Activated effector memory CD4-positive, alpha-beta T cell treated with Interleukin-2 at 50 U/mL for 16 hours (primary cell): ENCODE results near the gene AEN.
"Not testable (repeated sequence)": the region's sequence is repeated elsewhere in the genome, so short reads cannot be mapped to it uniquely, and the experiment has no call there.

Experiments used
- DNase-seq: peaks from one replicate; pipeline ENCODE4 v3.0.0-alpha.2; 2020

Gene AEN

GRCh38 chr15:88615303-88616107 is 5.6 kb upstream of the AEN start:
- no peak for DNase-seq

GRCh38 chr15:88616240-88616639 is 4.9 kb upstream of the AEN start:
- DNase-seq = no peak

- no peak for DNase-seq
These were observed 4.0 kb upstream of the AEN start for GRCh38 chr15:88617031-88617722.

DNA sequence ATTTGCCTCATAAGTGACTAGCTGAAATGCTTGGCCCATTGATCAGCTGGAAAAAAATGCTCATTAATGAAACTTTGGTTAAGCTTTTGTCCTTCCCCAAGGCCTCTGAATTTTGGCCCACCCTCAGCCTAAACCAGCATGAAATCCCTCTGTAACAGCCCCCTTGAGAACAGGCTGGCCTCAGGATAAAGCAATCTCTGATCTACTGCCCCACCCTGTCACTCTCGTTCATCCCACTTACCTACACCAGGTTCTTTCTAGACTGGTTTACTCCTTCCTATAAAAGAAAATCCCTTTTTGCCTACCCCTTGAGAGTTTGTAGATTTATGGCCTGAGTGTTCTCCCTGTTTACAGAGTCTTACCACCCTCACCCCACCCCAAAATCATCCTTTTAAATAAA is 3.4 kb upstream of the AEN start:
- no peak for DNase-seq

- DNase-seq = no peak
These were observed 2.5 kb upstream of the AEN start for GRCh38 chr15:88618686-88619085.

GRCh38 chr15:88619796-88620195 is 1.3 kb upstream of the AEN start:
- no peak for DNase-seq

- DNase-seq = peak; percentile 44
These were observed 857 bp downstream of the AEN start for GRCh38 chr15:88621789-88622604.

DNA sequence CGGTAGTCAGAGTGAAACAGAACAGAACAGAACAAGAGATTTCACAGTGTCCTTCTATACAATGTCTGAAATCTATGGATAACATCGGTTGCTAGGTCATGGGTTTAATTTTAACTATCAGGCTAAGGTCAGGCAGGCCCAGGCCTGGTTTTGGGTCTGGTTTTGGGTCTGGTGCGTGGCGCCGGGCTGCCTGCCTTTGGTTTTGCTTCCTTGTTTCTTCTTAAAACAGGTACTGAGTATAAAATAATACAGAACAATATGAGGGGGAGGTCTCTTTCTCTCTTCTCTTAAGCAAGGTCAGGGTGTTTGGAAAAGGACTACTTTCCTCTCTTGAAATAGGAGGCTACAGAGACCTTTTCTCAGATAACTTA is 1.4 kb downstream of the AEN start:
- DNase-seq = no peak

GRCh38 chr15:88623061-88623460 is 1.9 kb downstream of the AEN start:
- DNase-seq = no peak

GRCh38 chr15:88623632-88624031 is 2.5 kb downstream of the AEN start:
- DNase-seq = no peak

DNA sequence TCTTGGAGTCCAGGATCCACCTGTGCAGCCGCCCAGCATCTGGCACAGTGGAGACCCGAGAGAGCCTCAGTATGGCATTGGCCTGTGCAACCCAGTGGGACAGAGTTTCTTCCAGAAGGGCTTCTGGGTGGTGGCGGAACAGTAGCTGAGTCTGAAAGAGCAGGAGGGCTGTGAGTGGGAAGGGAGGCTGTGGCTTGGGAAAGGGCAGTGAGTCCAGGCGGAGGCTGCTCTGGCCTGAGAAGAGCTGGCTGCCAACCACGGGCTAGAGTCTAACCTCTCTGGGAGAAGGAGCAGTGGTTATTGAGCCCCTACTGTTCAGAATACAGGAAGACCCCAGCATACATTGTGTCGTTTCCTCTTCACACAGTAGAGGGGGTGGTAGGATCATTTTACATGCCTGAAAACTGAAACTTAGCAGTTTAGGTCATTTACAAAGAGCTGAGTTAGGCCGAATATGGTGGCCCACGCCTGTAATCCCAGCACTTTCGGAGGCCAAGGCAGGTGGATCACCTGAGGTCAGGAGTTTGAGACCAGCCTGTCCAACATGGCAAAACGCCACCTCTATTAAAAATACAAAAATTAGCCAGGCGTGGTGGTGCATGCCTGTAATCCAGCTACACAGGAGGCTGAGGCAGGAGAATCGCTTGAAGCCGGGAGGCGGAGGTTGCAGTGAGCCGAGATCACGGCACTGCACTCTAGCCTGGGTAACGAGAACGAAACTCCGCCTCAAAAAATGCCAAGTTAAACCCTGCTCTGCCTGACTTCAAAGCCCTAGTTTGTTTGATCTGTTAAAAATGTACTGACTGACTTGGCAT is 3.2 kb downstream of the AEN start:
- DNase-seq = peak; percentile 41

GRCh38 chr15:88624971-88625490 is 3.9 kb downstream of the AEN start:
- DNase-seq = no peak

DNA sequence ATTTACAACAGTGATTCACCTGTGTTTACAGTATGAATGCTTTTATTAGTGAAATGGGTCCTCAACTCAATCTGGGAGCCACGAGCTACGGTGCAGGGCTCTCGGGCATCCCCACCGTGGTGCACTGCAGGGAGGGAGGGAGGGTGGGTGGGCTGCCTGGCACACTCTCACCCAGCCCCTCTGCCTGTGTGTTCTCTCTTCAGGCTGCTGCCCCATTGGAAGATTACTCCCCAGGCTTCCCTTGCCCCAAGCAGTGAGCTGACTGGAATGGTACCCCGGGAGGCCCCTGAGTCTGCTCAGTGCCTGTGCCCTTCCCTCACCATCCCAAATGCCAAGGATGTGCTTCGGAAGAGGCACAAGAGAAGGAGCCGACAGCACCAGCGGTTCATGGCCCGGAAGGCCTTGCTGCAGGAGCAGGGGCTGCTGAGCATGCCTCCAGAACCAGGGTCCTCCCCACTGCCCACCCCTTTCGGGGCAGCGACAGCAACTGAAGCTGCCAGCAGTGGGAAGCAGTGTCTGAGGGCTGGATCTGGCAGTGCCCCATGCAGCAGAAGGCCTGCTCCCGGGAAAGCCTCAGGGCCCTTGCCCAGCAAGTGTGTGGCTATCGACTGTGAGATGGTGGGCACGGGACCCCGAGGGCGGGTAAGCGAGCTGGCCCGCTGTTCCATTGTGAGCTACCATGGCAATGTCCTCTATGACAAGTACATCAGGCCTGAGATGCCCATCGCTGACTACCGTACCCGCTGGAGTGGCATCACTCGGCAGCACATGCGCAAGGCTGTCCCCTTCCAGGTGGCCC is 5.0 kb downstream of the AEN start:
- no peak for DNase-seq

DNA sequence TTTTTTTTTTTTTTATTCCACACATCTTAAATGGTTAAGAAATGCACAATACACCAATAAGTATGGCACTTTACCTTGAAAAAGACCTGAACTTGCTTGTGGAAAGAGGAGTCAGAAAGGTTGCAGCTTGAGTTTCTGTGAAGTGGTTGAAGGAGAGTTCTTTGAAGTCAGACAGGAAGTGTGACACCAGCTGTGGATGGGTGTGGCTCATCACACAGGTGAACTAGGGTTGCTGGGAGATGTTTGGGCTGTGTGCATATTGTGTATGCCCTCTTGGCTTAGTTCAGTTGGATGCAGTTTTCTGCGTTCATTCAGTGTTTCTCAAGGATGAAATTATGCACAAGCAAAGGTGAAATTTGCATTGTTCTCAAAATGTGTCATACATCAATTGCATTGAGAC is 6.3 kb downstream of the AEN start:
- peak; percentile 68 for DNase-seq

DNA sequence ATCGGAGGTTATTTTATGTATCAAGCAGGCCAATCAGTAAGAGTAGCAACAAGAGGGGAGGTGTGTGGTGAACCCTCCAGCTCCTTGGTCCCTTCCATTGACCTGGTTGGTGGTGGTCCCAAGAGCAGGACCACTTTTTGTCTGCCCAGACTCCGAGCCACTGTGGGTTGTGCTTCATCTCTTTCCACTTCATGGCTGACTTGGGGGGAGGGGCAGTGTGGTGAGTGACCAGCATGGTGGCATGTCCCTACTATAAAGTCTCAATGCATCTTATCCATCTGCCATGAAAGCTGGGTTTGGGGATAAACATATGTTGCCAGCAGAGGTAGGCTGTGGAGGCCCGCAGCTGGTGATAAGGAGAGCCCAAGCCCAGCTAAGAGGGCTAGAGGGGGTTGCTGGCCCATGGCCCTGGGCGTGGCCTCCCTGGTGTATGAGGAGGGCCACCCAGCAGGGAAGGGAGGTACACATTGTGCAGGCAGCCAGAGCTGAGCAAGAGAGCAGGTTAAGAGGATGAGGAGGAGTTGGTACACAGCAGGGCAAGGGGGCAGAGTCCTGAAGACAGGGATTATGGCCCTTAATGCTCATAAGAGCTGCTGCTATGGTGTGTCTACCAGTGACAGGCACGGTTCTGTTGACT is 7.0 kb downstream of the AEN start:
- no peak for DNase-seq

- no peak for DNase-seq
These were observed 7.9 kb downstream of the AEN start for GRCh38 chr15:88629071-88629470.

DNA sequence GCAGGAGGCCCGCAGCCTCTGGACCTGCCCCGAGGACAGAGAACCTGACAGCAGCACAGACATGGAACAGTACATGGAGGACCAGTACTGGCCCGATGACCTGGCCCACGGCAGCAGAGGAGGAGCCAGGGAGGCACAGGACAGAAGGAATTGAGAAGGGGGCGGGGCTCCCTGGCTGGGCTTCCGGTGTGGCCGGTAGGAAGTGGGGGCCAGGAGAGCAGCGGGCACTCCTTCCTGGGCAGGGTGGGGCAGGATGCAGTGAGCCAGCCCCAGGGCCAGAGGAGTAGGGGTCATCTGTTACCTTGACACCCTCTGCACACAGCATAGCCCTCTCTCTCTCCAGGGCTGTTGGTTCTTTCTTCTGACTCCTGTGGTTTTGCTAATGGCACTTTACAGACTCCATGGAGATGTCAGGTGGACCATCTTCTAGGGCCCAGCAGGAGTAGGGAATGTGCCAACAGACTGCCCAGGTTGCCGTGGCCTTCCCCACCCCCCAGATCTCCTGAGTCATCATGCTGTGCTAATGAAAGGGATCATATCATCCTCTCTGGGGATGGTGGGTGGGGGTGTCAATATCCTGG is 9.1 kb downstream of the AEN start:
- DNase-seq = no peak

GRCh38 chr15:88630798-88631463 is 9.8 kb downstream of the AEN start:
- no peak for DNase-seq

DNA sequence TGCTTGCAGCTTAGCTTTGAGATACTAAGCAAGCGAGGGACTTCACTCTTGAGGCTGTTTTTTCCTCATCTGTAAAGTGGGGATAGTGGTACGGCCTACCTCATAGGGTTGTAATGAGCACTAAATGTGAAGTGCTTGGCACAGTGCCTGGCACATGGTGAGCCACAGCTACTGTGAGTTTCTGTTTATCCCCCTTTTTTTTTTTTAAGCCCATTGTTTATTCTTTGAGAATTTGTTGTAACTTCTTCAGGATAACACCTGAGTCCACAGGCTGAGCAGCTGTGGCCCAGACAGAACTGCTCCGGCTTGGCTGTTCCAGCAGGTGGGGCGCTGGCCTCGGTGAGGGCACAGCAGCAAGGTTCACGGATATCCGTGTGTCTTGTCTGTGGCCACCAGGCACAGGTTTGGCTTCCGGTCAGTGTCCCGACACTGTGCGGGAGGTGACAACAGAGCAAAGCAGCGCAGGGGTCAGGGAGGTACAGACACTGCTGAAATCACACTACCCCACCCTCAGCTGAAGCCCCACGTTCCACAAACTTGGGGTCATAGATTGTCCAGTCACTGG is 10.4 kb downstream of the AEN start:
- DNase-seq = no peak

GRCh38 chr15:88632797-88633196 is 11.7 kb downstream of the AEN start:
- DNase-seq = not testable (repeated sequence)
